ENCODE data around the gene RIMS3.

DNA sequence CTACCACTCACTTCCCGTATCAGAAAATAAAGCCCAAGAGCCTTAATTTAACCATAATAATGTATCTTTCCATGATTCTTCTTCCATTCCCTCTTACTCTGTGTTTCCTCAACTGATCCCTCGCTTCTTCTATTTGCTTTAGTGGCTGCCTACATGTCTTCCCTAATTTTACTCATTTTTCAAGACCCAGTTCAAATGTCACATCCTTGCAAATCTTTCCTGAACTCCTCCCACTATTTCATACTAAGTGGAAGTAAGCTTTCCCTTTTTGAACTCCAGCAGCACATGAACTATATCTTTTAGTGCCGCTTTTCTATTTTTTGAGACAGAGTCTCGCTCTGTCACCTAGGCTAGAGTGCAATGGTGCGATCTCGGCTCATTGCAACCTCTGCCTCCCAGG, 22.2 kb upstream of the RIMS3 start:
- no peak for TF ChIP-seq POLR2AphosphoS5 (IDR thresholded peaks at IDR 0.05)
- TF ChIP-seq, protein P1, sequence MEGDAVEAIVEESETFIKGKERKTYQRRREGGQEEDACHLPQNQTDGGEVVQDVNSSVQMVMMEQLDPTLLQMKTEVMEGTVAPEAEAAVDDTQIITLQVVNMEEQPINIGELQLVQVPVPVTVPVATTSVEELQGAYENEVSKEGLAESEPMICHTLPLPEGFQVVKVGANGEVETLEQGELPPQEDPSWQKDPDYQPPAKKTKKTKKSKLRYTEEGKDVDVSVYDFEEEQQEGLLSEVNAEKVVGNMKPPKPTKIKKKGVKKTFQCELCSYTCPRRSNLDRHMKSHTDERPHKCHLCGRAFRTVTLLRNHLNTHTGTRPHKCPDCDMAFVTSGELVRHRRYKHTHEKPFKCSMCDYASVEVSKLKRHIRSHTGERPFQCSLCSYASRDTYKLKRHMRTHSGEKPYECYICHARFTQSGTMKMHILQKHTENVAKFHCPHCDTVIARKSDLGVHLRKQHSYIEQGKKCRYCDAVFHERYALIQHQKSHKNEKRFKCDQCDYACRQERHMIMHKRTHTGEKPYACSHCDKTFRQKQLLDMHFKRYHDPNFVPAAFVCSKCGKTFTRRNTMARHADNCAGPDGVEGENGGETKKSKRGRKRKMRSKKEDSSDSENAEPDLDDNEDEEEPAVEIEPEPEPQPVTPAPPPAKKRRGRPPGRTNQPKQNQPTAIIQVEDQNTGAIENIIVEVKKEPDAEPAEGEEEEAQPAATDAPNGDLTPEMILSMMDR (IDR thresholded peaks at IDR 0.05): no peak
- no peak for TF ChIP-seq EP300 (IDR thresholded peaks at IDR 0.05)
- no peak for TF ChIP-seq POLR2A (IDR thresholded peaks at IDR 0.05)
